HG02970 (cell line): ENCODE data around the gene BRIP1.
"Not testable (repeated sequence)": the region's sequence is repeated elsewhere in the genome, so short reads cannot be mapped to it uniquely, and the experiment has no call there.

Experiments
- ATAC-seq: cut with Tn5 transposase; IDR thresholded peaks from one replicate; pipeline ENCODE4 v1.9.1; 2021; ENCODE audit warnings: mild to moderate bottlenecking, moderate library complexity, moderate number of reproducible peaks; ENCODE audit not compliant: unreplicated experiment, low FRiP score

Gene BRIP1

GRCh38 chr17:61868074-61868473 is 4.7 kb upstream of the BRIP1 start:
- no peak for ATAC-seq

GRCh38 chr17:61867033-61867432 is 3.7 kb upstream of the BRIP1 start:
- ATAC-seq = no peak

- ATAC-seq = peak; percentile 20
Measured at GRCh38 chr17:61863801-61864126, 436 bp upstream of the BRIP1 start.

GRCh38 chr17:61862105-61862574 is 1.2 kb downstream of the BRIP1 start:
- ATAC-seq = no peak

GRCh38 chr17:61860397-61860796 is 2.9 kb downstream of the BRIP1 start:
- not testable (repeated sequence) for ATAC-seq

- no peak for ATAC-seq
Measured at GRCh38 chr17:61856035-61856434, 7.3 kb downstream of the BRIP1 start.

- ATAC-seq = no peak
Measured at GRCh38 chr17:61852857-61853256, 10.5 kb downstream of the BRIP1 start.

- no peak for ATAC-seq
Measured at GRCh38 chr17:61849674-61850073, 13.7 kb downstream of the BRIP1 start.

- ATAC-seq = no peak
Measured at GRCh38 chr17:61848896-61849295, 14.4 kb downstream of the BRIP1 start.

GRCh38 chr17:61848247-61848646 is 15.1 kb downstream of the BRIP1 start:
- no peak for ATAC-seq

- ATAC-seq = no peak
Measured at GRCh38 chr17:61847659-61848058, 15.7 kb downstream of the BRIP1 start.

- ATAC-seq = no peak
Measured at GRCh38 chr17:61846761-61847375, 16.5 kb downstream of the BRIP1 start.

GRCh38 chr17:61846088-61846487 is 17.2 kb downstream of the BRIP1 start:
- no peak for ATAC-seq

GRCh38 chr17:61843435-61843834 is 19.9 kb downstream of the BRIP1 start:
- ATAC-seq = no peak

- no peak for ATAC-seq
Measured at GRCh38 chr17:61842899-61843298, 20.4 kb downstream of the BRIP1 start.

GRCh38 chr17:61839300-61839786 is 24.0 kb downstream of the BRIP1 start:
- ATAC-seq = no peak

- no peak for ATAC-seq
Measured at GRCh38 chr17:61837175-61838051, 25.9 kb downstream of the BRIP1 start.

GRCh38 chr17:61836266-61837174 is 26.8 kb downstream of the BRIP1 start:
- no peak for ATAC-seq

- no peak for ATAC-seq
Measured at GRCh38 chr17:61835606-61836005, 27.7 kb downstream of the BRIP1 start.

- no peak for ATAC-seq
Measured at GRCh38 chr17:61834610-61835009, 28.7 kb downstream of the BRIP1 start.
